Bronchial epithelial cell (primary cell): ENCODE results near the gene VPS37B. TPM values are rescaled to one million over a fixed set of nuclear protein-coding genes. Genes with fewer than 3 reads are reported as not detected.

Experiments
- DNase-seq: peaks from one replicate; pipeline ENCODE4 v3.0.0-alpha.2; 2010; ENCODE audit warnings: low read depth
- FAIRE-seq: peaks from 2 replicates; lab custom pipeline; 2011; peaks lifted over from hg19 to GRCh38; lab: Jason Lieb, UNC
- H3K27me3 ChIP-seq: 2 replicates; pipeline ENCODE4 v1.5.1; 2011; ENCODE audit warnings: low read length; ENCODE audit not compliant: control insufficient read depth, insufficient read depth
- H3K36me3 ChIP-seq: 2 replicates; pipeline ENCODE4 v1.5.1; 2011; ENCODE audit warnings: low read length; ENCODE audit not compliant: control insufficient read depth, insufficient read depth
- H3K4me3 ChIP-seq: 2 replicates; pipeline ENCODE4 v1.5.1; 2011; ENCODE audit warnings: mild to moderate bottlenecking, low read depth, low read length, control low read depth
- total RNA-seq: library from RNA; depleted of rRNA; stranded (reverse); fragments of >200 nt; gene quantifications from 2 replicates; pipeline ENCODE4 v1.2.1, GENCODE V29; 2014
- TF ChIP-seq, protein P1 (sequence below): IDR thresholded peaks from 2 replicates; pipeline ENCODE4 v1.5.1; 2011; ENCODE audit warnings: mild to moderate bottlenecking, moderate library complexity, low read length, control low read depth, inconsistent platforms; ENCODE audit not compliant: insufficient read depth, severe bottlenecking

VPS37B gene
- total RNA-seq, 1 donor from 2014 or later: 25.0 TPM

DNA sequence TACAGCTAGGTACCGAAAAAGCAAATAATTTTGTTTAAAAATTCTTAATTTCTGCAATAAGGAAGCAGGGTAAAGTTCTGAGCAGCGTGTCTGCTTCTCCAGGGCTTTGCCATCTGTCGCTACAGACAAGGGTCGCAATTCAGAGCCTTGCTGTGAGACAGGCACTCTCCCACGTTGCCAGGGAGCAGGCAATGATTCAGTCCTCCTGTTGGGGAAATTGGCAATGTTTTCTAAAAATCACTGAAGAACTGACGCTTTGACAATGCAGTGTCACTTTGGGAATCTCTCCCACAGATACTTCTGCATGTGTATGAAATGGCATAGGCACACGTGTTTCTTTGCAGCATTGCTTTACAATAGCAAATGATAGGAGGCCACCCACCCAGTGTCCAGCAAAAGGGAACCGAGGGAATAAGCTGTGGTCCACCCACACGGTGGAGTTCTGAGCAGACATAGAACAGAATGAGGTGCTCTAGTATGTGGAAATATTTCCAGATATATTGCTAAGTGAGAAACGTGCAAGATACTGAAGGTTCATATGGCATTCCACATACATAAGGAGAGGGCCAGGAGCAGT is 76.6 kb downstream of the VPS37B start:
- no peak for FAIRE-seq

More for the DNA sequence above, 76.6 kb downstream of the VPS37B start:
- H3K36me3 ChIP-seq: no peaks in the 10 kb centered on the region
- TF ChIP-seq, protein P1, sequence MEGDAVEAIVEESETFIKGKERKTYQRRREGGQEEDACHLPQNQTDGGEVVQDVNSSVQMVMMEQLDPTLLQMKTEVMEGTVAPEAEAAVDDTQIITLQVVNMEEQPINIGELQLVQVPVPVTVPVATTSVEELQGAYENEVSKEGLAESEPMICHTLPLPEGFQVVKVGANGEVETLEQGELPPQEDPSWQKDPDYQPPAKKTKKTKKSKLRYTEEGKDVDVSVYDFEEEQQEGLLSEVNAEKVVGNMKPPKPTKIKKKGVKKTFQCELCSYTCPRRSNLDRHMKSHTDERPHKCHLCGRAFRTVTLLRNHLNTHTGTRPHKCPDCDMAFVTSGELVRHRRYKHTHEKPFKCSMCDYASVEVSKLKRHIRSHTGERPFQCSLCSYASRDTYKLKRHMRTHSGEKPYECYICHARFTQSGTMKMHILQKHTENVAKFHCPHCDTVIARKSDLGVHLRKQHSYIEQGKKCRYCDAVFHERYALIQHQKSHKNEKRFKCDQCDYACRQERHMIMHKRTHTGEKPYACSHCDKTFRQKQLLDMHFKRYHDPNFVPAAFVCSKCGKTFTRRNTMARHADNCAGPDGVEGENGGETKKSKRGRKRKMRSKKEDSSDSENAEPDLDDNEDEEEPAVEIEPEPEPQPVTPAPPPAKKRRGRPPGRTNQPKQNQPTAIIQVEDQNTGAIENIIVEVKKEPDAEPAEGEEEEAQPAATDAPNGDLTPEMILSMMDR: no peak
- no peaks in the 10 kb centered on the region for H3K27me3 ChIP-seq
- H3K4me3 ChIP-seq: no peak overlapping the region
- DNase-seq: no peak

Other genes starting within 250 kb of the VPS37B start
- 1.6 and 3.3 TPM in 2 replicates for gene HCAR2, start 192.8 kb downstream of the VPS37B start, total RNA-seq
- gene HCAR3, start 179.3 kb downstream of the VPS37B start, total RNA-seq: 0.26 and 0.77 TPM in 2 replicates
- gene HCAR1, start 165.3 kb downstream of the VPS37B start, total RNA-seq: under 0.01 and 0.13 TPM in 2 replicates
- 35.3 and 49.7 TPM in 2 replicates for gene DENR, start 143.3 kb downstream of the VPS37B start, total RNA-seq
- gene CCDC62, start 121.6 kb downstream of the VPS37B start, total RNA-seq: 0.79 and 1.2 TPM in 2 replicates
- 36.1 TPM in 2 replicates for gene HIP1R, start 60.7 kb downstream of the VPS37B start, total RNA-seq
- 2.3 and 3.4 TPM in 2 replicates for gene ABCB9, start 70.3 kb upstream of the VPS37B start, total RNA-seq
- 15.0 and 17.0 TPM in 2 replicates for gene OGFOD2, start 79.1 kb upstream of the VPS37B start, total RNA-seq
- gene ARL6IP4, start 84.6 kb upstream of the VPS37B start, total RNA-seq: 158 and 237 TPM in 2 replicates